Adipose tissue (tissue), 3 donors: Measurements from ENCODE around the gene LENEP. TPM values are rescaled to one million over a fixed set of nuclear protein-coding genes. Genes with fewer than 3 reads are reported as not detected.

Experiments used
- H3K27ac ChIP-seq: one replicate; pipeline ENCODE4 v1.5.1; 2013; ENCODE audit warnings: low read depth, low read length
- WGBS, 3 donors: extraction: QIAGEN DNeasy Blood & Tissue Kit; methylation state at CpG; one replicate each; pipeline ENCODE4 v1.1.7; 2013; 5-methylcytosine and 5-hydroxymethylcytosine counted together
- polyA plus RNA-seq, 3 donors: library from polyadenylated mRNA; stranded (reverse); fragments of 200-250 nt; gene quantifications; one replicate each; pipeline ENCODE4 v1.2.3, GENCODE V29; 2013
- donor health status: healthy with polysubstance abuse.
- donor health status: Bipolar disorder and iron deficiency.
- donor health status: healthy.

LENEP gene
- polyA plus RNA-seq, 3 donors, result not detected

DNA sequence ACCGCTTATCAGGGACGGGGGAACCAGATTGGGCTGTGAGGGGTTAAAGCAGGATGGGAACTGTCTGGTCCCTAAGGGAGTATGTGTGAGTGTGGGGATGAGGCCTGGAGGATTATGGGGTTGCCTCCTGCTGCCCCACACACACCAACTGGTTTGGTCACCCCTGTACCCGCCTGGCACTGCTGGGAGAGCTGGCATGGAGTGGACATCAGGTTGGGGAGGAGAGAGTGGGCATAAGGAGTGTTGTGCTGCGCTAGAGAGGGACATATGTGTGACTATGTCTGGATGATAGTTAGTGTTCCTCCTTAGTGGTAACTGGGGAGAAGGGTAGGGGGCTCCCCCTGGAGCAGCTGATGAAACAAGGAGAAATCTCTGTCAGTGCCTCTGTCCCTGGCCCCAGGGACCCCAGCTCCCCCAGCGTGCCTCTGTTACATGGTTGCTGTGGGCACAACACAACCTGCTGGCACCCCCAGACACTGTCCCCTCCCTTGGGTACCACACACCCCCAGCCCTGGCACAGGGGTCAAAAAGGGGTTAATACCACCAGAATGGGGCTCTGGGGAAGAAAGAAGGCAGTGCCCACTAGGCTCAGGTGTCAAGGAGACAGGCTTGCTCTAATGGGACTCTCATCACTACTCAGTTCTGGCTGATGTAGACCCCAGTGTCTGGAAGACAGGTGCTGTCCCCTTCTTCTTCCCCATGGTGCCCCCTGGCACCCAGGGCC, 11.1 kb downstream of the LENEP start:
- WGBS, 3 donors, result 23 to 41% (median 28%) methylated on average over 5 of the region's 5 CpGs
- H3K27ac ChIP-seq, result peak overlapping the region; percentile 81

DNA sequence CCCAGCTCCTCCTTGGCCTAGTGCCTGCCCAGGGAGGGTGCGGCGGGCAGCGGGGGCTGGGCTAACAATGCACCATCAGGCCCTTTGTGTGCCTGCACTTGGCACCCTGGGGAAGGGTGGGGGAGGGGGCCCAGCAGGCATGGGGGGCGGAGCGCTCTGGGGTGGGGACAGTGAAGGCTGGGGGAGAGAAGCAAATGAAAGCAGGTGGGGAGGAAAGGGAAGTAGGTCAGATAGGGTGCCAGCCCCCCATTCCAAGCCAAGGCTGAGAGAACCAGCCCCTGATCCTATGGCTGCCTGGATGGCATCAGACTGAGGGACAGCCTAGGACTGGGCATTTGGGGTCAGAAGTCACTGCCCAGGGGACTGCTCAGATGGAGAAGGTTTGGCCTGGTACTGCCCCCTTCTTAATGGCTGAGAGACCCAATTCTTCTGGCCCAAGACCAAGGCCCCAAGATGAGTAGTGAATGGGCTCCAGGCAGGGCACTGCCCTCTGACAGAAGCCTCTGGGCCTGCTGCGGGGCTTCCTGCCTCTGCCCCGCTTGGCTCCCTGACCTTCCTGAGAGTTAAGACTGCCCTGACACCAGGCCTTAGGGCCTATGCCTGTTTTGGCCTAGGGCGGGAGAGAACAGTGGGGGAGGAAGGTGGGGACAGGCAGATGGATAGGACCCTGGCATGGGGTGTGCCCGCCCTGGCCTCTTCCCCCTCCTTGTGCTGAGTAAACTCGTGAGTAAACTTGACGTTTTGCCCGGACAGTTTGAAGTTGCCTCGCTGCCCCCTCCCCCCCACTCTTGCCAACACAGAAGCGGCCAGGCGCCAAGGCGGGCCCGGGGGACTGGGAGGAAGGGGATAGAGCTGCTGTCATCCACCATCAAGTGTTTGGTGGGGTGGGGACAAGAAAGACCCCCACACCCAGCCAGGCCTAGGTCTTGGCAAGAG, 12.0 kb downstream of the LENEP start:
- WGBS, 3 donors, result 11 to 38% (median 38%) methylated on average over 16 to 17 of the region's 17 CpGs
- peak overlapping the region; percentile 48 for H3K27ac ChIP-seq

DNA sequence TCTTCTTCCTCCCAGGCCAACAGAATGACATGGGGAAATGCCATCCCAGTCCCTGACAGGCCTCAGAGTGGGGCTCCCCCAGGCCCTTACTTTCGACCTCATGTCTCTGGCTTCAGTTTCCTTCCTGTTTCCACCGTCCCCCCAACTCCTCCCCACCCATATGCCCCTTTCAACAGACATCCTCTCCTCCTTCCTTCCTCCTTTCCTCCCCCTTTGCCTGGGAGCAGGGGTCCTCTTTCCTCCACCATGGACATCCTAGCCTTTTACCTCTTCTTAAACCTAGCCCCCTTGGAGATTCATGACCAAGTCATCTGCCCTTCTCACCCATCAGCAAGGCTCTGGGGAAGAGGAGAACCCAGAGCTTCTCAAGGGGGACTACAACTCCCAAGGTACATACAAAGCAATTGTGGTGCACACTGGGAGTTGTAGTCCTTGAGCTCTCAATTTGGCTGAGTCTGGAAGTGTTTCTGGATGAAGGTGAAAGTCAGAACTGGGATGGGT, 13.3 kb downstream of the LENEP start:
- peak overlapping the region; percentile 9 for H3K27ac ChIP-seq
- WGBS, 3 donors, result 16 to 61% (median 22%) methylated on average over 2 of the region's 2 CpGs

DNA sequence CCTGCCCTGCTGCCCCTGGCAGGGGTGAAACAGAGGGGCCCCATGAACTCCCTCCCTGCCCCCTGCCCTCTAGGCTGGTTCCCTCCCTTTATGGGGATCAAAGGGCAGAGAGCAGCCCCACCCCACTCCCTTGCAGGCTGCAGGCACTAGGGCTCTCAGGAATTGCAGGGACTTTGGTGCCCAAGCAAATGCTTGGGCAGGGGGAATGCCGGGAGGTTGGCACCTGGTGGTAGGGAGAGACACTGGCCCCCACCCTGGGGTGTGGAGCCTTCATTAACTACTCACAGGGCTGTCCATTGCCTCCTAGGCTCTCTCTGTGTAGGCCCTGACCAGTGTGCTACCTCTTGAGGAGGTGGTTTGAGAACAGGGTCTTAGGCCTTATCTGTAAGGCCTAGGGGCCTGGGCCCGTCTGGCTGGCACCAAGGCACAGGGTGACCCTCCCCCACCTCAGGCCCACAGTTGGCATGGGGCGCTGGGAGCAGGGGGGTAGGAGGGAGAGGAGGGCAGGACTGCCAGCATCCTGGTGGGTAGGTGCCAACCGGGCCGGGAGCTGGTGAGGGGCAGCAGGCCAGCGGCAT, 14.0 kb downstream of the LENEP start:
- H3K27ac ChIP-seq, result peak overlapping the region; percentile 16
- WGBS, 3 donors, result 22 to 58% (median 45%) methylated on average over 6 of the region's 6 CpGs

DNA sequence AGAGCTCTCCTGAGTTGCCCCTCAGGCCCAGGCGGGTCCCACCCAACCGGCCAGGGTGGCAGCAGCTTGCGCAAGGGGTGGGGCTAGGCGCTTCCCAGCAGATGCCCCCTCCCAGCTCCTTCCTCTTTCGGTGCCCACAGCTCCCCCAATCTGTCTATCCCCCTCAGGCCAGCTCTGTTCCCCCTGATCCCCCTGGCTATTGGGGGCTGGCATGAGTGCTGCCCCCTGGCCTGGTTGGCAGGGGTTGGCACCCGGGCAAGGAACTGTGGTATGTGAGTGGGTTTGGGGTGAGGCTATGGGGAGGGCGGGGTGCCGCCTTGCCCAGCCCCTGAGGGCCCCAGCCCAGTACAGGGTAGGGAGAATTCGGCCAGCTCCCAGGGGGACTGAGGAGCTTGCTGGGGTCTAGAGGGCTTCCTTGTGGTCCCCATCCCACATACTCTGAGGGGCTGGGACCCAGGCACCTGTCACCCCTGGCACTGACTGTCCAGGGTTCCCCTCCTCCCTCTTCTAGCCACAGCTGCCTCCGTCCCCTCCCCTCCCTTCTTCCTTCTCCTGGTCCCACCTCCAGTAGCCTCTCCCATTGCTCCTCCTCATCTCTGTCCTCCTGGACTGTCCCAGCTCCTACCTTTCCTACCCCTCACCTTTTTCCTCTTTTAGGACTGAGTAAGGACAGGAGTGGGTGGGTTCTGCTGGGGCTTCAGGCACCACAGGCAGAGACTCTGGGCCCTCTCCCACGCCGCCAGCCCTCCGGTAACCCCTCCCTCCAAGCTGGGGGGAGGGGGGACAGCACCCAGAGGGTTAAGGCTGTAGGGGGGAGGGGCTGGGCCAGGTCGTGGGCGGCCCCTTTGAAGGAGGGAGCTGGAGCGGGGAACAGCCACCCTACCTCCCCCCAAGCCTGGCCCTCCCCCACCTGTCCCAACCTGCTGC, 14.9 kb downstream of the LENEP start:
- peak overlapping the region; percentile 16 for H3K27ac ChIP-seq
- 37 to 60% (median 38%) methylated on average over 14 to 16 of the region's 16 CpGs for WGBS, 3 donors

DNA sequence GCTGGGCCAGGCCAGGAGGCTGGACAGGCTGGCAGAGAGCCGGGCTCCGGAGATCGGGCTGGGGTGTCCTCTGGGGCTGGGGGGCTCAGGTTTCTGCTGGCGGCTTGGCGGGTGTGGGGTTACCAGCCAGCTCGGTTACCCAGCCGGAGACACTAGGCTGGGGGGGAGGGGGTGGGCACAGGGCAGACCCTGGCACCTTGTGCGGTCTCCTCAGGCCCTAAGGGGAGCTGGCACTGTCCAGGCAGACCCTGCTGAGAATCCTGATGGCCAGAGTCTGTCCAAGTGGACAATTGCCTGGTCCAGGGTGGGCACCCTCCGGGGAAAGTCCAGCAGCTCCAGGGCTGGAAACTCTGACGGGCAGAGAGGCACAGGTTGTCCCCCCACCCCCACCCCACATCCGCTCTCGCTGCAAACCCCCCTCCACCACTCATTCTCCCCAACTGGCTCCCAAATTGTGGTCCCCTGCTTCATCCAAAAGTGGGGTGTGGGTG, 15.9 kb downstream of the LENEP start:
- H3K27ac ChIP-seq, result no peak overlapping the region
- WGBS, 3 donors, result 72 to 82% (median 81%) methylated on average over 11 to 12 of the region's 12 CpGs

DNA sequence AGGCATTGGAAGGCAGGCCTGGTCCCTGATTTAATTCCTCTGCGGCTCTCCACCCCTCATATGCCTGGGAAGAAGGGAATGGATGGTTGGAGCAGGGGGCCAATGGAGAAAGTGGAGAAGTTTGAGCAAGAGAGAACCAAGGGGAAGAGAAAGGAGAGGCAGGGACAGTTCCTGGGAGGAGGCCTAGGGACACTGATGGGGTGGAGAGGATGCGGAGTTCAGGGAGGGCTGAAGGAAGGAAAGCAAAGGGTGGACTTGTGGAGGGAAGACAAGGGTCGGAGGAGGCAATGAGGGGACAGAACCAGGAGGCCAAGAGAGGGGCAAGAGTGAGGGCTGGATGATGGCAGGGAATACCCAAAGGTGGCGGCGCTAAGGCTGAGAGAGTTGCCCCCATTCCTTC, 16.4 kb downstream of the LENEP start:
- H3K27ac ChIP-seq, result no peak overlapping the region
- 76 to 93% (median 83%) methylated on average over 5 of the region's 5 CpGs for WGBS, 3 donors

DNA sequence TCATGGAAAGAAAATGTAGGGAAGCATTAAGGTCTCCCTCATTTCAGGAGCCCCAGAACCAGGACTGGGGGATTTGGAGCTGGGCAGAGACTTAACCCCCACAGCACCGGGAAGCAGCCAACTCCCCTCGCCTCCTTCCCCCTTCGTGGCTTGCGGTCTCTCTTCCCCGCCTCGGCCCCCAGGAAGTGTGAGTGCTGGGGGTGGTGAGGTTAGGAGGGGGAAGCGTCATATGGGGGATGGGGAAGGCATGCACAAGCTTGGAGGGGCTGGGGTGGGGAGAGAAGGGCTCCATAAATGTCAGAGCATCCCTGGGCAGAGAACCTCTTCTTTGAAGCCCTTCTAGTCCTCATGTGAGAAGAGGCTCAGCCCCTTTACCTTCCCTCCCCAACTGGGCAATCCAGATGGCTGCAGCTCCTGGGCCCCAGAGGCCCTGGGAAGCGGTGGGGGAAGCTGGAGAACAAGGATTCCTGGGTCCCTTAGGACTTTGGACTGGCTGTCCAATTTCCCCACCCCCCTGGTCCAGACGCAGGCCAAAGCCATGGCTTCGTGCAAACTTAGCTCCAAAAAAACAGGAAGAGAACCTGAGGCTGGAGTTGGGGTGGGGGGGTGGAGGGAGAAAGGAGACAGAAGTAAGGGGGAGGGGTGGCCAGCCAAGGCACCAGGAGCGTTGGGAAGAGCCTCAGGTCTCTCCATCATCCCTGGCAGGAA, 17.0 kb downstream of the LENEP start:
- WGBS, 3 donors, result 35 to 52% (median 39%) methylated on average over 7 to 11 of the region's 11 CpGs
- H3K27ac ChIP-seq, result no peak overlapping the region

DNA sequence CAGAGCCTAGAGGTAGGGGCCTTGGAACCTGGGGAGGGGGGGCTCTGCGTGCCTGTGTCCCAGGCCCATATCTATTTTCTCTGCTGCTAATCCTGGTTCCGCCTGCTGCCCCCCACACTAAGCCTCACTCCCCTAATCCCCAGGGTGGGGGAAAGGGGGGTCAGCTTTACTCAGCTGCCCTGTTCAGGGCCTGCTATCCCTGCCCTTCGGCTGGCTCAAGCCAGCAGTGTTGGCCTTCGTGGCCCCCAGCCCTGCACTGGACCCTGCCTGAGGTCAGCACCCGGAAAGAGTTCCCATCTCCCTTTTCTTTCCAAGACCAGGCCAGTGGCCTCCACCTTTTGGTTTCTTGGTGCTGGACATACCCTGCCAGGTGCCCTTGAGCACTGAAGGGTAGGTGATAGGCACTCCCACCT, 17.6 kb downstream of the LENEP start:
- H3K27ac ChIP-seq, result no peak overlapping the region
- WGBS, 3 donors, result 48 to 79% (median 73%) methylated on average over 3 to 5 of the region's 5 CpGs

DNA sequence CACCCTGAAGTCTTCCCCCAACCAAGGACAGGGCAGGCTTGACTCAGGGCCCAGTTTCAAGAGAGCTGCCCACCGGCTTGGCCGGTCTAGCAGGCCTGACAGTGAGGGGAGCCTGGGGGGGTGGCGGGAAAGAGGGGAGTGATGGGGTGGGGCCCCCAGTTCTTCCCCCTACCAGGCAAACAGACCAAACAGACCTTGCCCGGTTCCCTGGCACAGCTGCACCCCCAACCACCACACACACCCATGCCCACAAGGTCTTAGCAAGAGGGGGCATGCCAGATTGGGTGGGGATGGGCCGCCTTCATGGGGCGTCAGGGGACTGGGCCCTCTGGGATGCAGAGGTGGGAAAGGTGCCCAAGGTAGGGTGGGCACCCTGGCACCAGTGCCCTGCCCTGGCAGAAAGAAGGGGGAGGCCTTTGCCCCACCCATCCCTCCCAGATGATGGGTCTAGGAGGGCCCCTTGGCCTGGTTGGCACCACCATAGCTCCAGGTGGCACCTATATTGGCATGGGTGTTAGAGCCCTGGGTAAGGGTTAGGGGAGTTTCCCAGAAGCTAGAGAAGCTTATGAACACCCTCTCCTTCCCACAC, 18.1 kb downstream of the LENEP start:
- H3K27ac ChIP-seq, result no peak overlapping the region
- WGBS, 3 donors, result 61 to 84% (median 79%) methylated on average over 5 to 6 of the region's 6 CpGs

DNA sequence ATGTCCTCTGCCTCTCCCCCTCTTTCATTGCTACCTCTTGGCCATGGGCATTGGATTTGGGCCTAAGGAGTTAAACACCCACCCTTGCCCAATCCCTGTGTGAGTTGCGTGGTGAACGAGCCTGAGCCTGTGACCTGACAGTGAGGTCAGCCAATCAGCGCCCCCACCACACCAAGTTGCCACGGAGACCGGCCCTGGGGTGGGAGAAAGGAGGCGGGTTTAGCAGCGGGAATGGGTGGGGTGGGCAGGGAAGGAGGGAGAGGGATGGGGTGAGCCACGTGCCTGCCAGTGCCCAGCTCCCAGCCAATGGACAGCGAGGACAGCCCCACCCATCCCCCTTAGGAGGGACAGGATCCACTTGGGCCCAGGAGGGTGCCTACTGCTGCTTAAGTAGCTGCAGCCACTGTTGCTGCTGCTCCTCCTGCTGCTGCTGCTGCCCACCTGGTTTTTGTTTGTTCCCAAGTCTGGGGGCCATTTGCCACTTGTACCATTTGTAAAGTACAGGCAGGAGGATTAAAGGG, 18.7 kb downstream of the LENEP start:
- H3K27ac ChIP-seq, result no peak overlapping the region
- WGBS, 3 donors, result 26% methylated on average over 6 to 9 of the region's 9 CpGs

DNA sequence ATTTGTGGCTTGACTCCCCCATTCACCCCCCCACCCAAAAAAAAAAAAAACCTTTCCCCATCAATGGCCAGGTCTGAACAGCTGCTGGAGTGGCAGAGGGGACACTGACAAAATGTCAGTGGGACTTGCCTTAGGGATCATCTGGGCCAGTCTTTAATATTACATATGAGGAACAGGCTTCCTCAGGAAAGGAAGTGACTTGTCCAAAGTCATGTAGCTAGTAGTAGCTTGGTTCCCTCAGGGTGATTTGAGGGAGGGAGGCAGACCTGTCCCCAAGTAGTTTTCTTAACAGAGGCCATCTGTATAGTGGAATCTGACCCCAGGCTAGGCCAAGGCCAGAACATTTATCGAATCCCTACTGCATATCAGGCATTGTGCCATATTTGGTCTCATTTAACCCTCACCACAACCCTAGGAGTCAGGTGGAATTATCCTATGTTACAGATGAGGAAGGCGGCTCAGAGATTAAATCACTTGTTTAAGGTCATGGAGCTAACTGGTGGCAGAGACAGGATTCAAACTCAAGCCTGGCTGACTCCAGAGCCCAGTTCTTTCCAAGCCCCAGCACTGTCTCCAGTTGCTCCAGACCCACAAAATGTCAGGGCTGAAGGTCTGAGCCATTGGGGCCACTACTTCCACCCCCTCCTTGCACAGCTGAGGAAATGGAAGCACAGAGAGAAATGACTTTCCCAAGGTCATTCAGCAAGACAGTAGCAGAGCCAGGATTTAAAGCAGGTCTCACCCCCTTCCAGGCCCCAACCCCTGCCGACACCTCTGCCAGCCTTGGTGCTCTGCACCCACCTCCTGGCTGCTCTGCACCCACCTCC, 19.6 kb downstream of the LENEP start:
- 56 to 74% (median 67%) methylated on average over 3 of the region's 3 CpGs for WGBS, 3 donors

DNA sequence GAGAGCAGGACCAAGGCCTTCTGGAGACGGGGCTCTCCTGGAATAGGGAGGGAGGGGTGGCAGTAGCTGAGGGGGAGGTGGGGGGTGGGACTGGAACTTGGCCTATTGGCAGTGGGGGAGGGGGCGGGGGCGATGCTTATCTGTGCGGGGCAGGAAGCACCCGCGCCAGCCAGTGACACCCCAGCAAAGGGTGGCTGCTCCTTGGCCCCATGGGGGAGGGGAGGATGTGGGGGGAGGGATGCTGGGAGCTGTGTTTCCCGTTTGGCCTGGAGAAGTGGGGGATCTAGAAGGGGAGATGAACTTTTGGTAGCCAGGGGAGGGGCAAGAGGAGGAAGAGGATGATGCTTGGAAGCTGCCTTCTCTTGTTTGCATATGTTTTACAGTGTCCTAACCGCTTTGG, 20.2 kb downstream of the LENEP start:
- WGBS, 3 donors, result 28 to 62% (median 30%) methylated on average over 5 to 8 of the region's 8 CpGs
- H3K27ac ChIP-seq, result no peak overlapping the region

More for the DNA sequence above, 19.6 kb downstream of the LENEP start:
- H3K27ac ChIP-seq, result no peak overlapping the region

DNA sequence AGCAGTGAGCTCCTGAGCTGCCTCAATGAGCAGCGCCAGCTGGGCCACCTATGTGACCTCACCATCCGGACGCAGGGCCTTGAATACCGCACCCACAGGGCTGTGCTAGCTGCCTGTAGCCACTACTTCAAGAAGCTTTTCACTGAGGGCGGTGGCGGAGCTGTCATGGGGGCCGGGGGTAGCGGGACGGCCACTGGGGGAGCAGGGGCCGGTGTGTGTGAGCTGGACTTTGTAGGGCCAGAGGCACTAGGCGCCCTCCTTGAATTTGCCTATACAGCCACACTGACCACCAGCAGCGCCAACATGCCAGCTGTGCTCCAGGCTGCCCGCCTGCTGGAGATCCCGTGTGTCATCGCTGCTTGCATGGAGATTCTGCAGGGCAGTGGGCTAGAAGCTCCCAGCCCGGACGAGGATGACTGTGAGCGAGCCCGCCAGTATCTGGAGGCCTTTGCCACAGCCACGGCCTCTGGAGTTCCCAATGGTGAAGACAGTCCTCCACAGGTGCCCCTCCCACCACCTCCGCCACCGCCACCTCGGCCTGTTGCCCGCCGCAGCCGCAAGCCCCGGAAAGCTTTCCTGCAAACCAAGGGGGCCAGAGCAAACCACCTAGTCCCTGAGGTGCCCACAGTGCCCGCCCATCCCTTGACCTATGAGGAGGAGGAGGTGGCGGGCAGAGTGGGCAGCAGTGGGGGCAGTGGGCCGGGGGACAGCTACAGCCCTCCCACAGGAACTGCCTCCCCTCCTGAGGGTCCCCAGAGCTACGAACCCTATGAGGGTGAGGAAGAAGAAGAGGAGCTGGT, 21.5 kb downstream of the LENEP start:
- no peak overlapping the region for H3K27ac ChIP-seq
- WGBS, 3 donors, result 90 to 91% (median 91%) methylated on average over 30 to 31 of the region's 31 CpGs
